Fibroblast of skin of abdomen (primary cell): ENCODE measurements around the gene CCDC179.
A peak's percentile ranks its signal among the peaks of the same experiment; 100 is the strongest.

ENCODE experiments used
- DNase-seq: peaks from one replicate; pipeline ENCODE4 v3.0.0-alpha.2; 2013

Gene CCDC179

DNA sequence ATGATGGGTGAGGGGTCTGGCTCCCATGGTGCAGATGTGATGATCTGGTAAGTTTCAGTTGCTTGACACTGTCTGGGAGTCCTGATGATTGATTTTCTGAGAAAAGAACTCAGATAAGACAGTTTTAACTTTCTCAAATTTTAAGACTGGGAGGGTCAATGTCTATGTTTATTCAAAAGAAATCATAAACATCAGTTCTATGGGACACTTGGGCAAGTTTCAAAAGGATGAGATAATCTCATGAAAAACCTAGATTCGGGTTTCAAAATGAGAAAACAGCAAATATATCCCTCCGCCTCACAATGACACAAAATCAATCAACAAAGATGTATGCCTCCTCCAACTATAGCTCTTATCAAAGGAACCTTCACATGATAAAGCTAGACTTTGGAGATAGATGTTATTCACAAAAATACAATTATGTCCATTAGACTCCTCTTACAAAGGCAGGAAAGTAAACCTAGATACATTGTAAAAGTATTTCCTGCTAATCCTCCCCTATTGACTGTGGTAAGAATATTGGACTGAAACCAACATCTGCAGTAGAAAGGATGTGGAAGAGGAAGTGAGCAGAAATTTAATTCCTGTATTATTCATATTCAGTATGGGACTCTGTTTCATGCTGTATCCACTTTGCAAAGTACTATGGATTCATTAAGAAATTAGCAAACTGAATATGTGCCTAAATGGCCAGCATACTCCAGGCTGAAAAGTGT, 52.3 kb downstream of the CCDC179 start:
- peak; percentile 29 for DNase-seq

GRCh38 chr11:22807391-22807790, 52.9 kb downstream of the CCDC179 start:
- DNase-seq: no peak

GRCh38 chr11:22802861-22803260, 57.4 kb downstream of the CCDC179 start:
- DNase-seq: no peak

- DNase-seq: no peak
These were observed 59.8 kb downstream of the CCDC179 start for GRCh38 chr11:22800482-22800881.

- DNase-seq: no peak
These were observed 61.4 kb downstream of the CCDC179 start for GRCh38 chr11:22798901-22799300.

DNA sequence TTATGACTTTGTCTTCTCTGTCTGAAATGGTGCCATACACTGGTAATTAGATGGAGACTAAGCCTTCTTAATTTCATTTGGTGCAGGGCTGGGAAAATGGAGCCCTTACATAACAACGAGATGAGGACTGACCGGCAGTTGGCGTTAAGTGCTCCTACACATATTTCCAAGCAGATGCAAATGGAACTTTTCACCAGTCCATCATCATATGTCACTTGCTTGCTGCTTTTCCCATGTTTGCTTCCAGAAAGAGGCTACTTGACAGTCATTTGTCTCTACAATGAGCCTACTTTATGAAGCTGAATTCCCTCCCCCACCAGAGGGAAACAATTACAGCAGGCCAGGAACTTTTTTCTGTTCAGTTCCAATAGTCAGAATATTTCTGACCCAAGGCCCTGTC, 63.2 kb downstream of the CCDC179 start:
- no peak for DNase-seq
